Amniotic epithelial cell (primary cell): ENCODE results near the gene DYNC1I1.
A peak's percentile ranks its signal among the peaks of the same experiment; 100 is the strongest.

Experiments
- DNase-seq: peaks from one replicate; pipeline ENCODE4 v3.0.0-alpha.2; 2010; ENCODE audit warnings: low read depth

The DYNC1I1 gene

GRCh38 chr7:95772298-95772770 is at the start of gene DYNC1I1:
Gene DYNC1I1 (plus strand): TSS chr7:95772554. CDS start chr7:95804730, 32,176 bp downstream.
- peak; percentile 77 for DNase-seq

DNA sequence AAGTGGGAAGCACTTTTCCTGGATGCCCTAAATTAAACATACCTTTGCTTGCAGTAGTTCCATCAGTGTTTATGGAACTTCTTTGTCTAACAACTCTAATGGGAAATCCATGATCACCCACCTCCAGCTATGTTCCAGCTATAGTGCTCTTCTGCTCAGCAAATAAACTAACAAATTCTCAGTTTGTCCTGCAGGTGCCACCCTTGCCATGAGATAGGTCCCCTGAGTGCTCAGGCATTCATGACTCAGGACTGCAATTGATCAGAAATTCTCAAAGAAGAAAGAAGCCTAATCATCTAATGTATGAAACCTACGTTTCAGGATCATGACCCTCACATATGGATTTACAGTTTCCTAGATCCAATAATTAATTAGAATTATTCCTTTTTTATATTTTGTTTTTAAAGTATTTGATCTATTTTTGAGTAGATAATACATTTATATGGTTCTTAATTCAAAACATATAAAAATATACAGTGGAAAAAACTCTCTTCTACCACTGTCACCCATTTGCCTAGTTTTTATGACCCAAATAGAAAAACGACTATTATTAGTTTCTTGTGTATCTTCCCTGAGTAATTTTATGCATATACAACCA is 48.7 kb upstream of the DYNC1I1 start:
- peak; percentile 38 for DNase-seq

GRCh38 chr7:95725205-95725604 is 47.1 kb upstream of the DYNC1I1 start:
- no peak for DNase-seq

DNA sequence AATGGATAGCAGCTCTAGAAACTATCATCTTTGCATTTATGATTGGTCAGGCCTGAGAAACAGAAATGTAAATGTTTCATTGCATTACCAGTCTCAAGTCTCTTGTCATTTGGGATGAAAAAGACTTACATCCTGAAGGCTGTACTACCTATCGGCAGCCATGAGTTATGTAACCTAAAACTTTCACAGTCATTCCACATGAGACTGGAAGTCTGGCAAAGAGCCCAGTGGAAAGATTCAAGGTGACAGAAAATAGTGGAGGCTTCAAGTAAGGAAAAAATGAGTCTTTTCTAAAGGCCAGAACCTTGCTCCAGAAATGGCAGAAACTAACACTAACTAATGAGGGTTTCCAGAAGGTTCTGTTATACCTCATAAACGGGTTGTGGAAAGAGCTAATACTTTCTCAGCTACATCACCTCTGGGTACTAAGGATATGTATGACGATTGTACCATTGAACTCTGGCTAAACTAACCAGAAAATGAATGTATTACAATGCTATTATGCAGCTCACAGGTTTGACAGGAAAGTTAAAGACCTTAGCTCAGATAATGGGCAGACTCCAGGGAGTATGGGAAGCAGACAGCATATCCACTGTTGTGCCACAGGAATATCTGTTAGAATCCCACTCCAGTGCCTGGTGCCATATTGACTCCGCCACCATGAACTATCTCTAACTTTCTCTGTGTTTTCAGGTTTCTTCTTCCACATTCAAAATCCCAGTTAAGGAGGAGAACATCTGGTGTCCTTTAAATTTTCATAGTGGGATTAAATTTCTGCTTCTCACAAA is 41.7 kb upstream of the DYNC1I1 start:
- DNase-seq: no peak

GRCh38 chr7:95736635-95737034 is 35.7 kb upstream of the DYNC1I1 start:
- no peak for DNase-seq

GRCh38 chr7:95737828-95738505 is 34.4 kb upstream of the DYNC1I1 start:
- DNase-seq: no peak

- no peak for DNase-seq
Measured at GRCh38 chr7:95749044-95749443, 23.3 kb upstream of the DYNC1I1 start.

DNA sequence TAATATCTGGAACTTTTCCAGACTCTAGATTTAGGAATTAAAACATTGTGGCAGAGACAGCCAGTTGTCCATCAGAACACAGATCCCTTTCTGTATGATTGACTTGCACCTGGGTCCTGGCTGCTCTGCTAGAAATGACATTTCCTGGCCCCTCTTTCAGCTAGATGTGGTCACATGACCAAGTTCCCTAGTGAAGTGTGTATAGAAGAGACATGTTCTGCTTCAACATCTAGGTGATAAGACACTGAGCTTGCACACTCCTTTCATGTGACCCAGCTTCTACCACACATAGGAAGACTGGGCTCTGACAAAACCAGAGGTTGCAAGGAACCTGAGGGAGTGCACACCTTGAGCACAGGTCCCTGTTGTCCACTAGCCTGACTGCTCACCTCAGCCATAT is 22.8 kb upstream of the DYNC1I1 start:
- no peak for DNase-seq

DNA sequence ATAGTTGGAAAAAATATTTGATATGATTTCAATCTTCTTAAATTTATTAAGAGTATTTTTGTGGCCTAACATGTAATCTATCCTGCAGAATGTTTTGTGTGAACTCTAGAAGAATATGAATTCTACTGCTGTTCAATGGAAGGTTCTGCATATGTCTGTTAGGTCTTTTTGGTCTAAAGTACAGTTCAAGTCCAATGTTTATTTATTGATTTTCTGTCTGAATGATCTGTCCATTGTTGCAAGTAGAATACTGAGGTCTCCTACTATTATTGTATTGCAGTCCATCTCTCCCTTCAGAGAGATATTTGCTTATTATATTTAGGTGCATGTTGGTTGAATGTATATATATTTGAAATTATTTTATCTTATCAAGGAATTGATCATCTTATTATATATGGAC is 18.9 kb upstream of the DYNC1I1 start:
- DNase-seq: no peak

DNA sequence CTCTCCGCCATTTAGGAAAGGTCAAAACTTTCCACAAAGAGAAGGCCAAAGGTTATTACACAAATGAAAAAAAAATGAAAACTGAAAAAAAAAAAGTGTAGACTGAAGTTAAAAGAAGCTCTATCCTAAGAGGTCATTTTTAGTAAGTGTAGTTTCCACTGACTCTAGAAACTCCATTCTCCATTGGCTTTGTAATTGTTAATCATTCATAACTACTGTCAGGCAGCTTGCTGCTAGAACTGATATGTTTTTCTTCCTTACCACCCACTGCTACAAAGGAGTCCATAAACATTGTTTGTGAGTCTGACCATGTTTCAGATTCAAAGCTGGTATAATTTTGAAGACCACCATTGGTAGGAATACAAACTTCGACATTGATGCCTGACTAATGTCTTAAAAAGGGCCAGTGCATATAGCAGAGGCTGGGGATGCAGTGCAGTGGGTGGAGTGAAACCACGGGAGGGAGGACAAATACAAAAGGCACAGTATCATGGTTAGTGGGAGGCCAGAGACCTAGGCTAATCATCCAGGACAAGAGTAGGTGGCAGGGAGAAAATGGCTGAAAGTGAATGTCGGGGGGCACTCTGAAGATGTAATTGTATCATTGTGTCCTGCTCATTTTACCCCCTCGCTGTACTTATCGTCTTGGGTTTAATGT is 16.9 kb upstream of the DYNC1I1 start:
- DNase-seq: no peak

DNA sequence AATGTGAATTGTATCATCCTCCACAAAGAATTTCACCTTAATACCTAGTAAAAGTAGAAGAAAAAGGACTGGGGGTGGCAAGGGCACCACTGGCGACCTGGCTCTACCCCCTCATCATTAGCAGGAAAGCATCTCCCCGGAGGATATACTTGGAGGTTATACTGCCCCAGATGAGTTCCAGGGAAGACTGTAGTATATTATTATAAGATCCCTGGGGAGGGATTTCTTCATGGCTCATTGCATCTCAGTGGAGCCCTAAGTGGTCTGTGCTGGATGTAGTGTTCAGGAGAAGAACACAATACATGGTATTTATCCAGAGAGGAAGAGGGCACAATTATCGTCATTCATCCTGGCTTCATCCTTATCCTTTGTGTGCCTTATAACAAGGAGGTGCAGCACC is 14.2 kb upstream of the DYNC1I1 start:
- no peak for DNase-seq

DNA sequence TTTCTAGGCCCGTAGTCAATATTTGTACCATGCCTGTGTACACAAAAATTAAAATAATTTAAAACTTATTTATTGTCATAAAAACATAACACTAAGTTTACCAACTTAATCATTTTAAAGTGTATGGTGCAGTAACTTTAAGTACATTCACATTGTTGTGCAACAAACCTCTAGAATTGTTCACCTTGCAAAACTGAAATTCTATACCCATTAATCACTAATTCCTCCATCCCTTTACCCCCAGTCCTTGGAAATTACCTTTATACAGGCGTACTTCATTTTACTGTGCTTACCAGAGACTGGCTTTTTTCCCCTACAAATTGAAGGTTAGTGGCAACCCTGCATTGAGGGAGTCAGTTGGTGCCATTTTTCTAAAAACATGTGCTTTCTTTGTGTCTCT is 6.3 kb upstream of the DYNC1I1 start:
- DNase-seq: no peak

- DNase-seq: no peak
Measured at GRCh38 chr7:95766657-95767056, 5.7 kb upstream of the DYNC1I1 start.

DNA sequence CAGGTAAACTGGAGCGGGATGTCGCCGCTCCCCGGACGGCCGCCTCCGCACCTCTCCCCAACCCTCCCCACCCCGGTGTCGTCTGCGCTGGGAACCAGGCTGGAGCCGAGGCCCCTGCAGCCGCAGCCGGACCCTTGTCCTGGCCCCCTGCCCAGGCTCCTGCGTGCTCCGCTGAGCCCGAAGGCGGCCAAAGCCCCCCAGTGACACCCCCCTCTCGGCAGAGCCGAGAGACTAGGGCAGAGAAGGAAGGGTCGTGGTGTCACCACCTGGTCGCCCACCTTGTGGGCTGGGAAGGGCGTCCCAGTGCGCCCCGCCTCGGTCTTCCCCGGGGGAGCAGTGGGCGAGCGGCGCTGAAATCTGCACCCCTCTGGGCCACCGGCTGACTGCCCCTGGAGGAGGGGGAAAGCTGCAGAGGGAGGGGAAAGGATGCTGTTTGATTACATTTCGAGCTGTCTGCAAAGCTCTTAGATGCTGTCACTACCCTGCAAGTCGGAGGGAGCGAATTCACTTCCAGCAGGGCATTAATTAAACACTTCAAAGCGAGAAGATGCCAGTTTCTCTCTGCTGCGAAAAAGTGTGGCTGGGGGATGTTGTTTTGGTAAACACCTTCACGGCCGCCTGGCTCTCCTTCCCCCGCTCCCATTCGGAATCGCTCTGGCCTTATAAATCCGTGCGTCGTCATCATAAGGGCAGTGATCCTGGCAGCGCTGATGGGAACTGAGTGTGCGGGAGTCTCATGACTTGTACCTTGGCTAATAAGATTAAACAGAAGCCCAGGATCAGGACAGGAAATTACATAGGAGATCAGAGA is 622 bp downstream of the DYNC1I1 start:
- DNase-seq: peak; percentile 62

- no peak for DNase-seq
Measured at GRCh38 chr7:95776561-95777185, 4.3 kb downstream of the DYNC1I1 start.

GRCh38 chr7:95777269-95777668 is 4.9 kb downstream of the DYNC1I1 start:
- no peak for DNase-seq

DNA sequence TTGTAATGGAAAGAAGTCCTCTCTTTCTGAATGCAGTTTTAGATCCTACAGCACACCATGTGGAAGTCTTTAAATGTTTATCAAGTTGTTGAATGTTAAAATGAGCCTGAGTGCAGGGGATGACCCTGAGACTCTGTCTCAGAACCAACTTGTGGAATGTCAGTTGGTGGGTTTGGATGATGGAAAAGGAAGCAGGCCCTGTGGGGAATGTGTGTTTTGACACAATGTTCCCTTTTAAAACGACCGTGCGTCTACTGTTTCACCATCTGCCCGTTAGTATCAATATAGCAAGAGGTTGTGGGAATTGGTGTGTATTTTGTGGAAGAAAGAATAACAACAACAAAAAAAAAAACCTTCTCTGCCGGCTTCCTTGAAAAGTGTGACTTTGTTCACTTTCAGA is 8.3 kb downstream of the DYNC1I1 start:
- no peak for DNase-seq

GRCh38 chr7:95781961-95782586 is 9.7 kb downstream of the DYNC1I1 start:
- no peak for DNase-seq

DNA sequence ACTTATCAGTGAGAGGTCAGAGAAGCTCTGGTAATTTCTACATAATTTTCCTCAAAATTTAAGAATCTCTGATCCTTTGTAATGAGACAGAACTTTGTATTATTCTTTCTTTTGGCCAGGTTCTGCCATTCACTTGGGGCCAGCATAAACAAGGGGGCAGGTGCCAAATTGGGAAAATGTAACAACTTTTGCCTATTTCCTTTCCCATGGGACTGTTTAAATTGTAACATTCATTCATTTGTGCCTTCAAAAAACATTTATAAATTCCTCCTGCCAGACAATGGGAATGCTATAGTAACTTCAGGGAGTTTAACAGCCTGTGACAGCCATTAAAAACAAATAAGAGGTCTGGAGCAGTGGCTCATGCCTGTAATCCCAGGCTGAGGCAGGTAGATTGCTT is 12.4 kb downstream of the DYNC1I1 start:
- DNase-seq: no peak

- DNase-seq: no peak
Measured at GRCh38 chr7:95788258-95788657, 15.9 kb downstream of the DYNC1I1 start.

DNA sequence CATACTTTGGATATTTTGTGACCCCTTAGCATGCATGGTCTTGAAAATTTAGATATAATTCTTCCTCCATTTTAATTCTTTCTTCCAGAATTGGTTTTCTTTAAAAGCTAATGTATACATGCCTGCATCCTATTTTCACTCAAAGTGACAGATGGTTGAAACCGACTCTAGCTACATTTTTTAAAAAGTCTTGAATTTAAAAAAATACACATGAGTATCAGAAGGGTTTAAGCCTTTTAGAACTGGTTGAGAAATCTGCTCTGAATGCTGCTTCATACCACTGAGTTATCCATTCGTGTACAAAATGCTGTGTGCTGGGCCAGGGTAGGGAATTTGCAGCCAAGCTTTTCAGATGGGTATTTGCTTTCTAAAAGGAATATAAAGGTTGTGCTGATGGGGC is 16.5 kb downstream of the DYNC1I1 start:
- DNase-seq: no peak
